ENCODE data around the gene ABCD4.
"Not testable (repeated sequence)": the region's sequence is repeated elsewhere in the genome, so short reads cannot be mapped to it uniquely, and the experiment has no call there.

Gene ABCD4

DNA sequence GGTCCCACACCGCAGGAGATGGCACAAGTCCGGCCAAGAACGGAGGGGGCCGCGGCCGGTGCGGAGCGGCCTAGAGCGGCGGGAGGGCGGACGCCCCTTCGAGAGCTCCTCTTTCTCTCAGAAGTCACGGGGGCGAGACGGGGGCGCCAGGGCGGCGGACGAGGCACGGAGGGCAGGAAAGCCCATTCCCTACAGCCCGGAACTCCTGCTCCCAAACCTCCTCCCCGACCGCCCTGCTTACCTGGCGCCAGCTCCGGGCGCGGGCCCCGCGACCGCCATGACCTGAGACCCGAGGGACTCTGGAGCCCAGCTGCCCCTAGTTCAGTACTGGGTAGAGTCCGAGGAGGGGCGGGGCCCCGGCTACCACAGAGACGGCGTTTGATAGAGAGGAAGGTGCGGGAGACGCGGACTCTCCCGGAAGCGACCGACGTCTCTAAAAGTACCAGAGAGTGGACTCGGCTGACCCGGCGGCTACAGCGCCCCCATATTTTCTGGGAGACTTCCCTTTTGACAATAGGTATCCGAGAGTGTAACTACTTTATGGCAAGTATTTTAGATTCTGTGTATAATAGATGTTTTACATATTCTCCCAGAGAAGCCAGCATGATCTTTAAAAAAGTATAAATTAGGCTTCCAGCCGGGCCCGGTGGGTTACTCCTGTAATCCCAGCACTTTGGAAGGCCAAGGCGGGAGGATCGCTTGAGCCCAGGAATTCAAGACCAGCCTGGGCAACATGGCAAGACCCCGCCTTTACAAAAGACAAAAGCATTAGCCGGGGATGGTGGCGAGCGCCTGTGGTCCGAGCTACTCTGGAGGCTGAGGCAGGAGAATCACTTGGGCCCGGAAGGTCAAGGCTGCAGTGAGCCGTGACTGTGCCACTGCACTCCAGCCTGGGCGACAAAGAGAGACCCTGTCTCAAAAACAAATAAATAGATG, at the start of gene ABCD4:
Gene ABCD4, minus strand, starts transcription at position 301 of the 936 bp plus-strand sequence. Its CDS starts 22 bp downstream, at position 279.
- peak; percentile 96 for DNase-seq (ENCODE audit: low read depth, low spot score)

DNA sequence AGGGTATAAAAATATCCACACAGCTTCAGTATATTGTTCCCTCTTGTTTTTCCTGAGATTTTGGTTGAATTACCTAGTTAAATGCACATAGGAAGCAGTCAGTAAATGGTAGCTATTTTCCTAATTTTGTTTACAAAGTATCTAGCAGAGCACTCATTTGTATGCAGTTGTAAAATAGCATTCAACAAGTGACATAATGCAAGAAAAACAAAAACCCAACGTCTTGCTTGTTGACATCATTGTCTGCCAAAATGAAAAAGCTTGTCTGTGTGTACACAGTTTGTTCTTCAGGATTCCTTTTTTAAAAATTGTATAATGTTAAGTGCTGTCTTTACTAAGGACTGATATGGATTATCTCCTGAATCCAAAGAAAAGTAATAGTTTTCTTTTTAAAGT, 48.2 kb upstream of the ABCD4 start:
- no peak for DNase-seq (ENCODE audit: low read depth, low spot score)

DNA sequence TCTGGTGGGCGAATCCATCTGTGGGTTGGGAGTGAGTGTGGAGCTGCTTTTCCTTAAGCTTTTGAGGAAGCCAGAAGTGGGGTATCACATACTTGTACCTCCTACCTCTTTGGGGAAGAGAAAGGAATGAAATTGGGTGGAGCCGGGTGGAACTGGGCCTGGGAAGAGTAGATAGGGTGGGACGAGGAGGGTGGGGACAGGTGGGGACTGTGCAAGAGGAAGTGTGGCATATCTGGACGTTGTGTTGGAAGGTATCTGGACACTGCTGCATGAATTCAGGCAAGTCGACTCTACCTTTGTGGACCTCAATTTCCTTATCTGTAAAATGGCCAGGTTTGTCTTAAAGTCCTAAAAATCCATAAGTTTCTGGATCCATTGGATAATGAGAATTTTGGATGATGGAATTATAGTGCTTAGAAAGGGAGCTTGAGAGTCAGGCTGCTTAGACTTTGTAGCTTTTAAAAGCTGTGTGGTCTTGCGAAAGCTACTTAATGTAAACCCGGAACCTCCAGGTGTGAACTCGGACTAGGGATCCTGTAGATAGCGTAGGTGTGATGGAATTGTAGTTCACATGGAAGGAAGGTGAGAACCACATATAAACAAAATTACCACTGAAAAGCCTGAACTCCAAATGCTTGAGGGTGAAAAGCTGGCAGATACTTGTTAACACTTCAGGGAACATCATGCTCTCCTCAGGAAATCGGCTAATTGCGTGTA, 47.6 kb upstream of the ABCD4 start:
- no peak for DNase-seq (ENCODE audit: low read depth, low spot score)

DNA sequence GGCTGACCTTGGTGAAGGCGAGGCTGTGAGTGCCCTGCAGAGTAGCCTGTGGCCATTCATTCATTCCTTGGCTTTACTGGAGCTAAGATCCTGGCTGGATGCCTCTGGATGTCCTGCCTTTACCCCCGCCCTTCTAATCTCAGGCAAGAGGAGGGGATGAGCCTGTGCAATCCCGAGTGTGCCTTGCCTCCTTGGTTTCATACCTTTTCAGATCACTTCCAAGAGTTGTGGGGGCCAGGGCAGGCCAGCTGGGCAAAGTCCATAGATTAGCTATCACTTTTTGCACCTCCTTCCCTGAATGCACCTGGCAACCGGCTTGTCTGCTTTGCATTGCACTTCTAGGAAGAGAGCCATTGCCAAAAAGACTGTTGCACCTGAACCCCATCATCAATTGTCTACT, 47.0 kb upstream of the ABCD4 start:
- DNase-seq (ENCODE audit: low read depth, low spot score) = no peak

DNA sequence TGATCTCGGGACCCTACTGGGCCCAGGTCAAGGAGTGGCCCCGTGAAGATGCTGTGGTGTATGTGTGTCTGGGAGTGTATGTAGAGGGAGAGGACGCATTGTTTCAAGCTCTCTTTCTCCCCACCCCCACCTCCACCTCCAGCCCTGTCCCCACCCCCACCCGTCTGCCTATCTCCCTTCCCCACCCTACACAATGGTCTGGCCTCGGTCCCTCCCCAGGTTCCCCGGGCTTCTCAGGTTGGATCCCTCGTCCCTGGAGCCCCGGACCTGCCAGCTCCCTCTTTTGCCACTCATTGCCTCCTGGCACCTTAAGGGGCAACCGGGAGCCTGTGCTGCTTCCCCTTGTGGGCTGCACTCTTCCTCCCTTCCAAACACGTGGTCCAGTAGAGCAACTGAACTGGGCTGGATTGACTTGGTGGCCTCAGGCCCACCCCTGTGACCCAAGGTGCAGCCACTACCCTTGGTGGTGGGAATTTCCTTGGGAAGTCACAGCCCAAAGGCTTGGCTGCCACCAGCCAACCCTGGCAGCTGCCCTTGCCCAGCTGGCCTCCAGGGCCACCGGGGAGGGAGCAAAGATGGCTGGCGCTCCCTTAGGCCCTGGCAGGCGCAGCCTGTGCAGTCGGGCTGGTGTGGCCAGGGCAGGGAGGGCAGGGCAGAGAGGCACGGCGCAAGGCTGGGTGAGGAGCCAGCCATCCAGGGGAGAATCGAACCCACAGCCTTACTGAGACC, 46.2 kb upstream of the ABCD4 start:
- no peak for DNase-seq (ENCODE audit: low read depth, low spot score)

DNA sequence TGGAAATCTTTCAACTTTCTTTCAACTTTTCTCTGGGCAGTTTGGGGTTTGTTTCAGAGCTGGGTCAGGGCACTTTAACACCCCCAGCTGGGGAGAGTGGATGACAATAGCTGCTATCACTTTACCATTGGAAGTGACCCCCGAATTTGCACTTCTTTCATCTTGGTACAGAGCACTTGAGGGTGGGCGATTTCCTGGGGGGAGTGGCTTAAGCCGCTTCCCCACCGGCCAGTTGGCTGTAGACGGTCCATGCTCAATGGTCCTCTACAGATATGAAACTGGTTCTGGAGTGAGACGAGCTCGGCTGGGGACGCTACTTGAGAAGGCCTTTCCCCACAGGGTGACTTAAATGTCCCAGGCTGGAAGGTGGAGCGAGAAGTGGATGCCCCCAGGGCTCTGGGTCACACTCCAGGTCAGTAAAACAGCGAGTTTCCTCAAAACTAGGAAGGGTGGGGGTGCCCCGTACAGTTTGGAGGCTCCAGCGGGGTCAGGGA, 45.6 kb upstream of the ABCD4 start, which contains the start of gene VRTN:
Gene VRTN, plus strand, starts transcription at position 231 of the 494 bp plus-strand sequence. CDS start 8,313 bp downstream, outside the sequence.
- no peak for DNase-seq (ENCODE audit: low read depth, low spot score)

DNA sequence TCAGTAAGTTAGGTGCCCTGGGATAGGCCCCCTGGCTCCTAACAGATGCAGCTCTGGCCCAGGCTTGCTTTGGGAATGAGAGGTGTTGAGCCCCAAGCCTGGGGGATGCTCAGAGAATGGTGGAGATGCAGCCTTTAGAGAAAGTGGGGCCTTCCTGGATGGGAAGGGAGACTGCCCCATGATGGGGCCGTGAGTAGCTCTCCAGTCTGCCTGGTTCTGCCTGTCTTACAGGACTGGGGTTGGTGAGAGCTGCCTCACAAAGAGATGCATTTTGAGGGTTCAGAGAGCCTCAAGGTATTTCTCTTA, 45.0 kb upstream of the ABCD4 start:
- no peak for DNase-seq (ENCODE audit: low read depth, low spot score)

DNA sequence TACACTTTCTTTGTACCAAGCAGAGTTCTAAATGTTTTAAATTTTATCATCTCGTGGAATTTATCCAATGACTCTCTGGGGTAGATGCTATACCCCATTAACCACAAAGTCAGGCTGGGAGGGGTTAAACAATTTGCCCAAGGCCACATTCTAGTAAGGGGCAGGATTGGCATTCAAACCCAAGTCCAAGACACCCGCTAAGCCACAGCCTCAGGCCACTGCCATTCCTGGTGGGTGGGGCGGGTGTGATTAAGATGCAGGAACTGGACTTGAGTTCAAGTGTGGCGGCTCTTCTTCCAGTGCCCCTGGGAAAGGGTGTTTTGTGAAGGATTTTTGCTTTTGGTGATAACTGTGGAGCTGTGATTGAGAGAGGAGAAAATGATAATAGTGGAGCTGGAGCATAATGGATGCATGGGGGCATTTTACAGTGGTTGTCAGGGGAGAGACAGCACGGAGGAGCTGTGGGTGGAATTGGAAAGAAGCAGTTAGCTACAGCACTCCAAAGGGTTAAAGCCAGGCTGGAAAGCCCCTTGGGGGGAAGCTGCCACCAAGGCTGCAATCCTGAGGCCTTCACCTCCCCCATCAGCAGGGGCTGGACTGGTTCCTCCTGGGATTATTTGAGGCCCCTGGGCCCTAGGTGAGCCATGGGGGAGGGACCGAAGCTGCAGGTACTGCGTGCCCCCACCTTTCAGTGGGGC, 44.5 kb upstream of the ABCD4 start:
- no peak for DNase-seq (ENCODE audit: low read depth, low spot score)

DNA sequence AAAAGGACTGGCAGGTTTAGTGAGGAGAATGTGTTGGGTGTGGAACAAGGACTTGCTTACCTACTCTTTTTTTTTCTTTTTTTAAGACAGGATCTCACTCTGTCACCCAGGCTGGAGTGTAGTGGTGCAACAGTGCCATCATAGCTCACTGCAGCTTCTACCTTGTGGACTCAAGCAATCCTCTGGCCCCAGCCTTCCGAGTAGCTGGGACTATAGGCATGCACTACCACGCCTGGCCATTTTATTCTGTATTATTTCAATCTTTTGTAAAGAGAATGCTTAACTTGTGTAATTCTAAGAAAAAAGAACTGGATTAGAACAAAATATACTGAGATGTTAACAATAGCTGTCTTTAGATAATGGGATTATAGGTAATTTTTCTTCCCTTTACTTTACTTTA, 43.6 kb upstream of the ABCD4 start:
- DNase-seq (ENCODE audit: low read depth, low spot score) = no peak

DNA sequence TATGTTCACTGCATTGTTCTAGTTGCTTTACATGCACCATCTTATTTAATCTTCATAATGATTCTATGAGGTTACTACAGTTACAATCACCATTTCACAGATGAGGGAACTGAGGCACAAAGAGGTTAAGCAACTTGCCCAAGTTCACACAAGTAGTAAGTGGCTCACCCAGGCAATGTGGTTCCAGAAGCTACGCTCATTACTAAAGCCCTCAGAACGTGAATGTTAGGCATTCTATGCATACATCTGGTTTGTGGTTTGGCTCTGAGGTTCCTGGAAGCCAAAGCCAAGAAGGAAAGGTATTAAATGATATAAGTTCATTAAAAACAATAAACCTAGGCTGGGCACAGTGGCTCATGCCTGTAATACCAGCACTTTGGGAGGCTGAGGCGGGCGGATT, 31.2 kb upstream of the ABCD4 start:
- peak; percentile 95 for DNase-seq (ENCODE audit: low read depth, low spot score)

DNA sequence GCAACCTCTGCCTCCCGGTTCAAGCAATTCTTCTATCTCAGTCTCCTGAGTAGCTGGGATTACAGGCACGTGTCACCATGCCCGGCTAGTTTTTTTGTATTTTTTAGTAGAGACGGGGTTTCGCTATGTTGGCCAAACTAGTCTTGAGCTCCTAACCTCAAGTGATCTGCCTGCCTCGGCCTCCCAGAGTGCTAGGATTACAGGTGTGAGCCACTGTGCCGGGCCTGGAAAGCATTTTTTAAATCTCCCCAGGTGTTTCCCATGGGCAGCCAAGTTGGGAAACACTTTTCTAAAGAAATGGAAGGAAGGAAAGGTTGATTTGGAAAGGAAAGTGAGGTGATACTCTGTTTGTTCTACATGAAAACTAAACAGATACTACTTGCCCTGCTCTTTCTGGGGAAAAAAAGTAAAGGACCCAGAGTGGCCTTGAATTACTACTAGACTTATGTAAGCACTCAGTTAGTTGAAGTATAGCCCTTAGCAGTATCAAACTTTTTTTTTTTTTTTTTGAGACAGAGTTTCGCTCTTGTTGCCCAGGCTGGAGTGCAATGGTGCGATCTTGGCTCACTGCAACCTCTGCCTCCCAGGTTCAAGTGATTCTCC, 27.3 kb upstream of the ABCD4 start:
- DNase-seq (ENCODE audit: low read depth, low spot score) = not testable (repeated sequence)

DNA sequence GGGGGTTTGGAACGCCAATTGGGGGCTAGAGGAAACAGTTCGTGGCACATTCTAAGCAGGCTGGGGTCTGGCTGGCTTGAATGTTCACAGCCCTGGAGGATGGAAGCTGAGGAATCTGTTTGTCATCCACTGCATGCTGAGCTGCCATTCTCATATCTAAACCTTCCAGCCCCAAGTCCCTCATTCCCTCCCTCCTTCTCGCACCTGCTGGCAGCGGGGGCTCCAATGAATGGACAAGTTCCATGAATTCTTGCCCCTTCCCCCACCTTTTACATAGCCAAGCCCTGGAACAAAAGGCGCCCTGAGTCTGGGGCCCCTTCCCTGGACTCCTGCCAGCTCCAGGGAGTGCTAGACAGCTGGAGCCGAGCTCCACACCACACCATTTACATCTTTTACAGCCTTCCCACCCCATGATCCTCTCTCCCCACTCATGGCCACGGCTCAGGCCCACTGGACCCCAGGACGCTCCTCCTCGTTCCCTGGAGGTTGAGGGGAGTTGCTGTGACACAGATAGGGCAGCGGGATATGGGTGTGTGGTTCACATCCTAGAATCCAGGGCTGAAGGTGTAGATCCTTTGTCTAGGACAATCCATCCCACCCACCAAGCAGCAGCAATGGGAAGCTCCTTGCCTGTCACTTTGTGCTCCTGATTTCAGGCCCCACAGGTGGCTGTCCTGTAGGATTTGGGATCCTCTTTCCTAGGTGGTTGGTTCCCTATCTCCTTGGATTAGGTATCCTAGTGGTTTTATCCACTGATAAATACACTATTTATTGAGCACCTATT, 23.8 kb upstream of the ABCD4 start:
- peak; percentile 82 for DNase-seq (ENCODE audit: low read depth, low spot score)

DNA sequence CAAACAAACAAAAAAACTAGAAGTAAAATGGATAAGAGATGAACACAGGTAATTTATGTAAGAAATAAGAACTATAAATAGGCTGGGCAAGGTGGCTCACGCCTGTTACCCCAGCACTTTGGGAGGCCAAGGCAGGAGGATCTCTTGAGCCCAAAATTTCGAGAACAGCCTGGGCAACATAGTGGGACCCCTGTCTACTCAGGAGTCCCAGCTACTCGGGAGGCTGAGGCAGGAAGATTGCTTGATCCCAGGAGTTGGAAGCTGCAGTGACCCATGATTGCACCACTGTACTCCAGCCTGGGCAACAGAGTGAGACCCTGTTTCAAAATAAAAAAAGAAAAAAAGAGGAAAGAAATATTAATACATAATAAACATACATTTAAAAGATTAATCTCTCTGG, 22.7 kb upstream of the ABCD4 start:
- DNase-seq (ENCODE audit: low read depth, low spot score) = no peak

DNA sequence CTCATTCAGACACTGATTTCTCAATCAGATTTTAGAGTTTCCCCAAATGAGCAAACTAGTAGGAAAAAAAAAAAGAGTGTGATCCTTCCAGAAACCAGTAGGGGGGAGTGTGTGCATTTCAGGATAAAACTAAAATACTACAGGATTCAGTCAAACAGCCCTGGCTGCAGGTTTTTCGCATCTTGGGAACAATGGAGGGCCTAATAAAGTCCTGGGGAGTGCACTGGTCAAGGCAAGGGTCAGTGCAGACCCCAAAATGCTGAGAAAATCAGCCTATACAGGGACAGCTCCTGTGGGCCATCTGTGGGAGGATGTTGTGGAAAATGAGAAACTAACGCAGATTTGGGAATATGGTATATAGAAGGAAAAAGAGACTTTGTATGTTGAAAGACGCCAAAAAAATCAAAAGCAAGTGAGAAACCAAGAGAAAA, 22.2 kb upstream of the ABCD4 start:
- DNase-seq (ENCODE audit: low read depth, low spot score) = peak; percentile 57

DNA sequence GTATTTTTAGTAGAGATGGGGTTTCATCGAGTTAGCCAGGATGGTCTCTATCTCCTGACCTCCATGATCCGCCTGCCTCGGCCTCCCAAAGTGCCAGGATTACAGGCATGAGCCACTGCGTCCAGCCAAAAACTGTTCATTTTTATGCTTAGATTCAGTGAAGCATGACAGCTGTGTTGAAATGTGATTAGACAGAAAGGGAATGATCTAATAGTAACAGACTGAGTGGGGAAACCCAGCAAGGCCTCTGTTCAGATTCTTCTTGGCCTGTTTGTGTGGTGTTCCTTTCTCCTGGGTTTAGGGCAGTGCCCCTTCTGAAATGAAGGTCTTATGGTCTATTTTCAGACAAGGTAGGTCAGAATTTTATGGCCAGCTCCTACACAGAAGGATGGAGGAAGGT, 11.8 kb upstream of the ABCD4 start:
- no peak for DNase-seq (ENCODE audit: low read depth, low spot score)

DNA sequence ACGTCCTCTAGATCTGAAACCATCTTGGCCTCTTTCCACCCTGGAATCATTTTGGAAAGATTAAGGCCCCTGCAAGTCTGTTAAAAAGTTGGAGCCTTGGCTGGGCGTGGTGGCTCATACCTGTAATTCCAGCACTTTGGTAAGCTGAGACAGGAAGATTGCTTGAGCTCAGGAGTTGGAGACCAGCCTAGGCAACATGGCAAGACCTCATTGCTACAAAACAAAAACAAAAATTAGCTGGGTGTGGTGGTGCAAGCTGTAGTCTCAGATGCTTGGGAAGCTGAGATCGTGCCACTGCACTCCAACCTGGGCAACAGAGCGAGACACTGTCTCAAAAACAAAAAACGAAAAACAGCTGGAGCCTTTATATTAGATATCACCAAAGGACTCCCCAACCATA, 10.9 kb upstream of the ABCD4 start:
- DNase-seq (ENCODE audit: low read depth, low spot score) = no peak

DNA sequence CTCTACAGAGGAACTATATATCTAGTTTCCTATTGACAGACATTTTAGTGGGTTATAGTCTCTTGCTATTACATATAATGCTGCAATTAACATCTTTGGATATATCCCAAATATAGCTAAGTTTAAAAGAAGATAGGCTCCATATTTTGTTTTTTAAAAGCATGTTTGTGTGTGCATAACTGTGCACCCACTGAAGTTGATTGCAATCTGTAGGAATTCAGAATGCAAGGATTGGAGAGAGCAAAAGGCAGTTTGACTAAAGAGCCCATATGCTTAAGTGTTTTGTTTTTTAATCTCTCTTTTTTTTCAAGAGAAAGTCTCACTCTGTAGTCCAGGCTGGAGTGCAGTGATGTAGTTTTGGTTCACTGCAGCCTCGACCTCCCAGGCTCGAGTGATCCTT, 9.4 kb upstream of the ABCD4 start:
- no peak for DNase-seq (ENCODE audit: low read depth, low spot score)

DNA sequence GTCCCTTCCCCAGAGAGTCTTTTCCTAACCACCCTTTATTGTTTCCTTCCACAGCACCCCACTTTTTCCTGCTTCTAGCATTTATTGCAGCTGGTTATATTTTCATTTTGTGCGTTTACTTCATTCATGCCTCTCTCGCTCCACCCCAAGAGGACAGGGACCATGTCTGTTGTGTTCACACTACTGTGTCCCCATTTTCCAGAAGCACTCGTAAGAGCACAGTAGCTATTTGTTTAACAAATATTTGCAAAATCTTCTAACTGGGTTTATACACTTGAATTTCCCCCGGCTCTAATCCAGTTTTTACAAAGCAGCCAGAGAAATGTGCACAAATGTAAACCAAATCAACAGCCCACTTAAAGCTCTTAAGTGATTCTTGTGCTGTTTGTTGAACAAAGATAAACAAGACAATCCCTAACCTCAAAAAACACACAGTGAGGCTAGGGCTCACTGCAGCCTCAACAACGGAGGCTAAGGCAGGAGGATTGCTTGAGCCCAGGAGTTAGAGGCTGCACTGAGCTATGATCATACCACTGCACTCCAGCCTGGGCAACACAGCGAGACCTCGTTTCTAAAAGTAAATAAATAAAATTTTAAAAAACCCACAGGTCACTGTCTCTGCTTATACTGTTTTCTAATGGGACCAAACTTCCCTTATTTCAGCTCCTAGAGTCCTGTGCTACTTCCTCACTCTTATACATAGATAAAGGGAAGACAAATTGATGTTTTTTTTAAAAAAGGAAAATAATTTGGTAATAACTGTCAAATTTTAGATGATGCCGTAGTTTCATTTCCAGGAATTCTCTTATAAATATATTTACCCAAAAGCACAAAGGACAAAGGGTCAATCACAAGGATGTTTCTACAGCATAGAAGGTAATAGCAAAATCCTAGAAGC, 6.6 kb upstream of the ABCD4 start:
- DNase-seq (ENCODE audit: low read depth, low spot score) = no peak

DNA sequence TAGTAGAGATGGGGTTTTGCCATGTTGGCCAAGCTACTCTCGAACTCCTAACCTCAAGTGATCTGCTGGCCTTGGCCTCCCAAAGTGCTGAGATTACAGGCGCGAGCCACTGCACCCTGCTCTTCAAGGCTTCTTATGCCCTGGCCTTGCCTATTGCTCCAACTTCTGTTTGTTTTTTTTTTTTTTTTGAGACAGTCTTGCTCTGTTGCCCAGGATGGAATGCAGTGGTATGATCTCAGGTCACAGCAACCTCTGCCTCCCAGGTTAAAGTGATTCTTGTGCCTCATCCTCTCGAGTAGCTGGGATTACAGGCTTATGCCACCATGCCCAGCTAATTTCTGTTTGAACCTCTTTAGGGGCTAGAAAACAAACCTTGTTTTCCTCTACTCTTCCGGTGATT, 6.0 kb upstream of the ABCD4 start:
- DNase-seq (ENCODE audit: low read depth, low spot score) = no peak

Data from astrocyte of the hippocampus (primary cell).